ENCODE data around the gene SNIP1.

DNA sequence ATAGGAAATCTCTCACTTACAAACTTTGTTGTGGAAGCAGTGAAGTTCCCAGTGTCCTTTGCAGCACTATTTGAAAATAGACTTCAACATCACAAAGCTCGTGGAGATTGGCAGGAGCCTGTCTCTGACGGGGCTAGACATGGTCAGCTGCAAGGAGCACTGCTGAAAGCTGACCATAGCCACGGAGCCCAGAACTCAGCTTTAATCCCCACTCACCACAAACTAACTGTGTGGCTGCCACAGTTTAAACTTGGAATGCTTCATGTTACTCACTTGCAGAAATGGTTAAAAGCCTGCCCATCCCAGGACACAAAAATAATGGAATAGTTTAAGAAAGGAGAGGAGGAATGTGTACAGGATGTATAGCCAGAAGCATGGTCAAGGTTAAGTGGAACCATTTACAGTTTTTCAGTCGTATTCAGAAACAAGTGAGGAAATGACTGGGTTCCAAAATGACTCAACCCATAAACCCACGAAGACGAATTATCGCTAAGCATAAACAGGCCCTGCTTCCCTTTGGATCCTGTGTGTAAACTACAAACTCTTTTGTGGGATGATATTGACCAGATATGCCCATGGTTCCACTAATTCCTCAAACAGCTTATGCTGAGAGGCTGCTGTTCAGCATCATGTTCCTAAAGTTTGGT is 20.9 kb upstream of the SNIP1 start:
- TF ChIP-seq CTCF (IDR thresholded peaks at IDR 0.05; ENCODE audit: control extremely low read depth in 1 of 3, insufficient read depth in 1 of 3, low read depth in 1 of 3, low read length in 3 of 3) (no peak), SIN3A (conservative IDR thresholded peaks at IDR 0.05 in 1 of 2, IDR thresholded peaks at IDR 0.05 in 1 of 2; ENCODE audit: low read depth in 1 of 2, low read length in 2 of 2) (no peak), POLR2AphosphoS5 (IDR thresholded peaks at IDR 0.05; ENCODE audit: low read depth, low read length) (no peak), TCF12 (IDR thresholded peaks at IDR 0.05; ENCODE audit: low read depth, low read length) (no peak), POLR2A (IDR thresholded peaks at IDR 0.05; ENCODE audit: control extremely low read depth in 1 of 2, low read depth in 2 of 2, low read length in 2 of 2) (no peak), SP1 (IDR thresholded peaks at IDR 0.05; ENCODE audit: low read depth, low read length) (no peak)
